K562 (cell line): ENCODE measurements around the gene GABRR2. TPM values are rescaled to one million over a fixed set of nuclear protein-coding genes. Genes with fewer than 3 reads are reported as not detected.

Experiments used
- ATF1 ChIP-seq, 2 experiments: fragments of 450-650 bp in 1 of 2; IDR thresholded peaks; 2 replicates each; pipeline ENCODE4 v1.6.1; 2016; ENCODE audit warnings: missing compliant biosample characterization in 1 of 2, missing genetic modification characterization in 1 of 2
- CCNT2 ChIP-seq: IDR thresholded peaks from 2 replicates; pipeline ENCODE4 v1.6.1; 2011; ENCODE audit warnings: borderline replicate concordance, low read depth, mild to moderate bottlenecking, moderate library complexity, mixed read lengths, low read length; ENCODE audit not compliant: insufficient read length; ENCODE audit errors: extremely low read depth
- CHAMP1 ChIP-seq: fragments of 450-650 bp; IDR thresholded peaks from 2 replicates; pipeline ENCODE4 v1.6.1; 2016; ENCODE audit warnings: mild to moderate bottlenecking
- CHD1 ChIP-seq: fragments of 200-600 bp; sonication (generic); IDR thresholded peaks from one replicate; pipeline ENCODE4 v1.6.1; 2012; ENCODE audit warnings: mild to moderate bottlenecking, moderate library complexity, low read length, inconsistent platforms
- CHD4 ChIP-seq: fragments of 200-600 bp; sonication (generic); IDR thresholded peaks from 3 replicates; pipeline ENCODE4 v1.6.1; 2012; ENCODE audit warnings: low read depth, mild to moderate bottlenecking, mixed read lengths, low read length, inconsistent platforms; ENCODE audit not compliant: insufficient read depth, insufficient replicate concordance, poor library complexity, severe bottlenecking
- ETV6 ChIP-seq, 3 experiments: fragments of 150-350 bp in 1 of 3; sonication (generic) in 1 of 3; formaldehyde crosslinking in 1 of 3; IDR thresholded peaks; 2 replicates each; pipeline versions ENCODE4 v1.6.1 to v1.8.0; 2014 to 2022; ENCODE audit warnings: borderline replicate concordance in 2 of 3, low read depth in 2 of 3, antibody characterized with exemption in 1 of 3, low read length in 1 of 3, mild to moderate bottlenecking in 1 of 3, missing genetic modification reagents in 1 of 3
- FOXA1 ChIP-seq: fragments of 450-650 bp; IDR thresholded peaks from 2 replicates; pipeline ENCODE4 v1.6.1; 2016; ENCODE audit warnings: mild to moderate bottlenecking, borderline replicate concordance
- HMGN3 ChIP-seq: IDR thresholded peaks from 2 replicates; pipeline ENCODE4 v1.6.1; 2011; ENCODE audit warnings: borderline replicate concordance, low read depth, mild to moderate bottlenecking, mixed read lengths, low read length; ENCODE audit not compliant: insufficient read length; ENCODE audit errors: extremely low read depth
- KDM1A ChIP-seq, 2 experiments: fragments of 450-650 bp; IDR thresholded peaks; 2 replicates each; pipeline ENCODE4 v1.6.1; 2016; ENCODE audit warnings: mild to moderate bottlenecking in 2 of 2
- KLF6 ChIP-seq: fragments of 250-450 bp; sonication (Bioruptor Pico); IDR thresholded peaks from 2 replicates; pipeline ENCODE4 v1.4.0; 2020; ENCODE audit warnings: mild to moderate bottlenecking, moderate library complexity, borderline replicate concordance
- LCOR ChIP-seq: sonication (generic); formaldehyde crosslinking; IDR thresholded peaks from 2 replicates; pipeline ENCODE4 v1.8.0; 2022; ENCODE audit warnings: mild to moderate bottlenecking, missing genetic modification reagents
- PHTF2 ChIP-seq: fragments of 250-450 bp; sonication (Bioruptor Pico); IDR thresholded peaks from 2 replicates; pipeline ENCODE4 v1.5.0; 2021; ENCODE audit warnings: mild to moderate bottlenecking
- POLR3G ChIP-seq: IDR thresholded peaks from 2 replicates; pipeline ENCODE4 v1.6.1; 2011; ENCODE audit not compliant: insufficient read length, insufficient replicate concordance; ENCODE audit errors: extremely low read depth
- RFX1 ChIP-seq: fragments of 450-650 bp; IDR thresholded peaks from 2 replicates; pipeline ENCODE4 v1.6.1; 2016; ENCODE audit warnings: mild to moderate bottlenecking, moderate library complexity
- SRSF3 ChIP-seq: fragments of 200-400 bp; formaldehyde crosslinking; IDR thresholded peaks from 2 replicates; pipeline ENCODE4 v1.6.1; 2016; ENCODE audit warnings: mild to moderate bottlenecking, low read length, moderate library complexity; ENCODE audit not compliant: insufficient read depth
- TAF15 ChIP-seq: fragments of 200-400 bp; formaldehyde crosslinking; IDR thresholded peaks from 2 replicates; pipeline ENCODE4 v1.6.1; 2017; ENCODE audit warnings: mild to moderate bottlenecking, low read depth, low read length, moderate library complexity
- TSHZ1 ChIP-seq: fragments of 250-450 bp; sonication (Bioruptor Pico); IDR thresholded peaks from 2 replicates; pipeline ENCODE4 v1.4.0; 2020; ENCODE audit warnings: mild to moderate bottlenecking, moderate library complexity
- UBTF ChIP-seq, 2 experiments: IDR thresholded peaks; 2 replicates each; pipeline ENCODE4 v1.6.1; 2012; ENCODE audit warnings: improper control_type of control experiment in 2 of 2, low read depth in 2 of 2, low read length in 2 of 2, borderline replicate concordance in 1 of 2
- ZNF212 ChIP-seq: fragments of 450-650 bp; formaldehyde crosslinking; IDR thresholded peaks from 2 replicates; pipeline ENCODE4 v1.4.0; 2020; ENCODE audit warnings: mild to moderate bottlenecking
- polyA plus RNA-seq, 8 experiments: library from polyadenylated mRNA; depleted of rRNA in 4 of 8; stranded (reverse) in 5 of 8; unstranded in 3 of 8; fragments of >200 nt; fragmentation: Nextera tagmentation in 2 of 8; fragmentation: Illumina TruSeq in 1 of 8; extraction: Ambion mirVana in 2 of 8; extraction: Trizol in 1 of 8; gene quantifications; 2 replicates each; pipeline versions ENCODE4 v1.2.1 to v1.2.3, GENCODE V29; 2011 to 2014; ENCODE audit warnings: inconsistent platforms in 1 of 8, missing spikeins in 1 of 8
- total RNA-seq, 7 experiments: library from RNA; depleted of rRNA in 6 of 7; stranded (reverse); fragments of >200 nt in 6 of 7; fragmentation: Illumina TruSeq in 2 of 7; extraction: Trizol in 2 of 7; gene quantifications; 2 replicates each; pipeline versions ENCODE4 v1.2.1 to v1.2.3, GENCODE V29; 2011 to 2021; ENCODE audit warnings: low replicate concordance in 1 of 7

The GABRR2 gene
- total and polyA plus RNA-seq, 9 of the 15 experiments (the other 6 are each of a cell fraction or from before 2014, with no cell fraction given) = 0.09 to 0.13 (median 0.10) TPM; not detected in 6

- TF ChIP-seq CHAMP1 (no peak), FOXA1 (no peak), KDM1A (IDR thresholded peaks at IDR 0.05) (peak in 1 of 2 experiments; percentile 55; a peak in 1 of 4 replicates), KLF6 (CRISPR knock-in tag) (no peak), ETV6 (IDR thresholded peaks at IDR 0.05; ENCODE audit: borderline replicate concordance in 1 of 2, low read depth in 2 of 2, low read length in 1 of 2) (no peak), ETV6 (CRISPR knock-in tag; IDR thresholded peaks at IDR 0.05; ENCODE audit: borderline replicate concordance) (no peak), TAF15 (no peak), ZNF212 (CRISPR knock-in tag) (no peak), UBTF (IDR thresholded peaks at IDR 0.05; ENCODE audit: borderline replicate concordance in 1 of 2, low read depth in 2 of 2, low read length in 2 of 2) (no peak), RFX1 (no peak), HMGN3 (peak; percentile 5), SRSF3 (no peak), CHD1 (no peak), TSHZ1 (no peak), CCNT2 (peak; percentile 8), POLR3G (no peak), ATF1 (CRISPR knock-in tag; IDR thresholded peaks at IDR 0.05) (no peak), ATF1 (tag; IDR thresholded peaks at IDR 0.05) (peak; percentile 88), PHTF2 (CRISPR knock-in tag) (no peak), CHD4 (no peak), LCOR (CRISPR knock-in tag) (no peak)
These were observed 38.0 kb upstream of the GABRR2 start (continued) for GRCh38 chr6:89353118-89353556.
